ENCODE results near the gene PRDM16.

Gene PRDM16

GRCh38 chr1:3378411-3379208, 309.6 kb downstream of the PRDM16 start:
- DNase-seq, result no peak

GRCh38 chr1:3379934-3380333, 310.9 kb downstream of the PRDM16 start:
- no peak for DNase-seq

GRCh38 chr1:3380469-3380868, 311.5 kb downstream of the PRDM16 start:
- DNase-seq, result no peak

- DNase-seq, result no peak
Measured at GRCh38 chr1:3381901-3382300, 312.9 kb downstream of the PRDM16 start.

GRCh38 chr1:3382326-3383057, 313.5 kb downstream of the PRDM16 start:
- no peak for DNase-seq

- DNase-seq, result no peak
Measured at GRCh38 chr1:3383679-3384078, 314.7 kb downstream of the PRDM16 start.

GRCh38 chr1:3384407-3384806, 315.4 kb downstream of the PRDM16 start:
- DNase-seq, result no peak

- DNase-seq, result no peak
Measured at GRCh38 chr1:3386205-3387002, 317.4 kb downstream of the PRDM16 start.

GRCh38 chr1:3387401-3387800, 318.4 kb downstream of the PRDM16 start:
- no peak for DNase-seq

- no peak for DNase-seq
Measured at GRCh38 chr1:3389093-3389833, 320.3 kb downstream of the PRDM16 start.

GRCh38 chr1:3390291-3390690, 321.3 kb downstream of the PRDM16 start:
- no peak for DNase-seq

- DNase-seq, result no peak
Measured at GRCh38 chr1:3391711-3392110, 322.7 kb downstream of the PRDM16 start.

- no peak for DNase-seq
Measured at GRCh38 chr1:3393024-3393986, 324.3 kb downstream of the PRDM16 start.

- no peak for DNase-seq
Measured at GRCh38 chr1:3393987-3394920, 325.3 kb downstream of the PRDM16 start.

GRCh38 chr1:3396411-3396810, 327.4 kb downstream of the PRDM16 start:
- DNase-seq, result no peak

- DNase-seq, result no peak
Measured at GRCh38 chr1:3397311-3397710, 328.3 kb downstream of the PRDM16 start.

GRCh38 chr1:3398396-3399140, 329.6 kb downstream of the PRDM16 start:
- no peak for DNase-seq

GRCh38 chr1:3399732-3400131, 330.7 kb downstream of the PRDM16 start:
- DNase-seq, result no peak

GRCh38 chr1:3401585-3402257, 332.7 kb downstream of the PRDM16 start:
- no peak for DNase-seq

Data from C1 segment of cervical spinal cord (tissue), 14 donors.